Endothelial cell of umbilical vein (primary cell): ENCODE data around the gene MAP7D3. TPM values are rescaled to one million over a fixed set of nuclear protein-coding genes. Genes with fewer than 3 reads are reported as not detected.

Source experiments
- BruUV-seq: library from RNA; stranded (reverse); fragments of 400-500 nt; replicated peaks from 2 replicates; lab custom pipeline; 2021; lab: Mats Ljungman, UMichigan
- CTCF ChIA-PET: fragments of 300-600, 350-600 bp; sonication (Branson Sonifier 250); formaldehyde crosslinking; loops from one replicate; lab custom pipeline; 2021; ENCODE audit warnings: antibody characterized with exemption, inconsistent platforms; lab: Charles Lee
- POLR2A ChIA-PET: fragments of 300-600, 350-600 bp; sonication (Branson Sonifier 250); formaldehyde crosslinking; loops from one replicate; lab custom pipeline; 2021; ENCODE audit warnings: antibody characterized with exemption, inconsistent platforms; lab: Charles Lee
- DNase-seq: peaks from one replicate; pipeline ENCODE4 v3.0.0-alpha.2; 2011; ENCODE audit warnings: low read depth, low spot score
- FAIRE-seq: peaks from 2 replicates; lab custom pipeline; 2011; peaks lifted over from hg19 to GRCh38; lab: Jason Lieb, UNC
- H2AFZ ChIP-seq: 2 replicates; pipeline ENCODE4 v1.6.0; 2012; ENCODE audit warnings: low read depth, low read length, control low read depth, inconsistent platforms
- H3K27ac ChIP-seq: 2 replicates; pipeline ENCODE4 v1.5.1; 2011; ENCODE audit warnings: low read depth, mild to moderate bottlenecking, control low read depth, low read length, moderate library complexity; ENCODE audit not compliant: insufficient read depth
- H3K27me3 ChIP-seq, 2 experiments: 2 replicates each; pipeline versions ENCODE4 v1.6.0 to v1.6.1; 2011; ENCODE audit warnings: low read length in 2 of 2, mixed read lengths in 1 of 2; ENCODE audit not compliant: control insufficient read depth in 2 of 2, insufficient read depth in 2 of 2
- H3K36me3 ChIP-seq, 2 experiments: 2 replicates in 1 of 2; 3 replicates in 1 of 2; pipeline ENCODE4 v1.5.1; 2011; ENCODE audit warnings: low read length in 2 of 2, mild to moderate bottlenecking in 1 of 2, moderate library complexity in 1 of 2; ENCODE audit not compliant: control insufficient read depth in 2 of 2, insufficient read depth in 2 of 2; ENCODE audit errors: extremely low read depth in 1 of 2
- H3K4me1 ChIP-seq: 3 replicates; pipeline ENCODE4 v1.5.1; 2011; ENCODE audit warnings: mild to moderate bottlenecking, low read length; ENCODE audit not compliant: control insufficient read depth, insufficient read depth; ENCODE audit errors: extremely low read depth
- H3K4me2 ChIP-seq: 2 replicates; pipeline ENCODE4 v1.6.1; 2011; ENCODE audit warnings: low read length, control low read depth, mixed read lengths; ENCODE audit not compliant: insufficient read depth
- H3K4me3 ChIP-seq, 3 experiments: fragments of 200-600 bp in 1 of 3; sonication (generic), shearing (Covaris generic) in 1 of 3; replicated peaks in 1 of 3; 2 replicates each; pipeline ENCODE4 v1.5.1; 2011 to 2016; ENCODE audit warnings: control low read depth in 3 of 3, low read length in 3 of 3, mild to moderate bottlenecking in 2 of 3, inconsistent platforms in 1 of 3, low read depth in 1 of 3, moderate library complexity in 1 of 3; ENCODE audit not compliant: insufficient read depth in 1 of 3
- H3K79me2 ChIP-seq: 2 replicates; pipeline ENCODE4 v1.6.0; 2012; ENCODE audit warnings: low read length, inconsistent platforms; ENCODE audit not compliant: control insufficient read depth, insufficient read depth
- H3K9ac ChIP-seq: replicated peaks from 2 replicates; pipeline ENCODE3; 2011; ENCODE audit warnings: low read length, control low read depth; ENCODE audit not compliant: insufficient read depth; ENCODE audit errors: extremely low read depth
- H3K9me1 ChIP-seq: replicated peaks from 3 replicates; pipeline ENCODE4 v1.6.0; 2011; ENCODE audit warnings: mild to moderate bottlenecking, low read length; ENCODE audit not compliant: control insufficient read depth, insufficient read depth; ENCODE audit errors: extremely low read depth
- H3K9me3 ChIP-seq: replicated peaks from 2 replicates; pipeline ENCODE4 v1.5.1; 2012; ENCODE audit warnings: low read length, inconsistent platforms; ENCODE audit not compliant: control insufficient read depth, insufficient read depth
- H4K20me1 ChIP-seq: replicated peaks from 2 replicates; pipeline ENCODE3; 2011; ENCODE audit warnings: mild to moderate bottlenecking, low read length; ENCODE audit not compliant: control insufficient read depth, insufficient read depth; ENCODE audit errors: extremely low read depth
- EZH2 ChIP-seq: IDR thresholded peaks from 2 replicates; pipeline ENCODE4 v1.6.1; 2012; ENCODE audit warnings: borderline replicate concordance, low read depth, mild to moderate bottlenecking, moderate library complexity, low read length, inconsistent platforms; ENCODE audit not compliant: severe bottlenecking
- FOS ChIP-seq: IDR thresholded peaks from 2 replicates; pipeline ENCODE4 v1.6.1; 2011; ENCODE audit warnings: mild to moderate bottlenecking, low read length, moderate library complexity, borderline replicate concordance; ENCODE audit not compliant: insufficient read depth
- GATA2 ChIP-seq: IDR thresholded peaks from 2 replicates; pipeline ENCODE4 v1.7.0; 2011; ENCODE audit warnings: low read depth, mild to moderate bottlenecking, moderate library complexity, mixed read lengths, low read length; ENCODE audit not compliant: insufficient read length, insufficient read depth
- JUN ChIP-seq: IDR thresholded peaks from 2 replicates; pipeline ENCODE4 v1.6.1; 2011; ENCODE audit warnings: borderline replicate concordance, low read depth; ENCODE audit not compliant: insufficient read length, insufficient read depth
- MAX ChIP-seq: IDR thresholded peaks from 2 replicates; pipeline ENCODE4 v1.6.1; 2011; ENCODE audit not compliant: insufficient read depth, insufficient read length
- MYC ChIP-seq: IDR thresholded peaks from one replicate; pipeline ENCODE4 v1.6.1; 2011; ENCODE audit warnings: mild to moderate bottlenecking, low read depth, low read length
- POLR2A ChIP-seq: IDR thresholded peaks from 2 replicates; pipeline ENCODE4 v1.6.1; 2012; ENCODE audit warnings: low read depth, mild to moderate bottlenecking, control low read depth, low read length
- POLR2AphosphoS5 ChIP-seq: IDR thresholded peaks from 2 replicates; pipeline ENCODE4 v1.6.1; 2012; ENCODE audit warnings: low read depth, mild to moderate bottlenecking, control low read depth, low read length, moderate library complexity; ENCODE audit not compliant: insufficient read depth
- dilution Hi-C: fragments of 300-500 bp; cut with MboI; formaldehyde crosslinking; loops from one replicate; pipeline ENCODE4 v1.15.0; 2019; ENCODE audit warnings: low sequenced_read_pairs; ENCODE audit not compliant: extremely low pct_ligation_motif_present
- intact Hi-C: fragments of 100-400 bp; cut with micrococcal nuclease; formaldehyde crosslinking; loops from one replicate; pipeline ENCODE4 v1.10.0; 2022
- polyA plus RNA-seq, 4 experiments: library from polyadenylated mRNA; depleted of rRNA in 3 of 4; stranded (reverse) in 3 of 4; unstranded in 1 of 4; fragments of >200 nt; gene quantifications; 2 replicates each; pipeline versions ENCODE4 v1.2.1 to v1.2.3, GENCODE V29; 2011 to 2012; ENCODE audit warnings: missing spikeins in 1 of 4
- total RNA-seq: library from RNA; stranded (reverse); gene quantifications from 2 replicates; pipeline ENCODE4 v1.2.3, GENCODE V29; 2021
- TF ChIP-seq, protein P1 (sequence below), 2 donors: IDR thresholded peaks; 1 replicate in 1 of 2; 2 replicates in 1 of 2; pipeline ENCODE4 v1.5.1; 2011; ENCODE audit warnings: low read length in 2 of 2, mild to moderate bottlenecking in 2 of 2, moderate library complexity in 2 of 2, control low read depth in 1 of 2, inconsistent platforms in 1 of 2, low read depth in 1 of 2; ENCODE audit not compliant: insufficient read depth in 1 of 2; ENCODE audit errors: extremely low read depth in 1 of 2

MAP7D3 gene
- total and polyA plus RNA-seq, 2 donors (not counting 3 experiments of a cell fraction or from before 2014, with no cell fraction given): 6.5 to 22.8 TPM

DNA sequence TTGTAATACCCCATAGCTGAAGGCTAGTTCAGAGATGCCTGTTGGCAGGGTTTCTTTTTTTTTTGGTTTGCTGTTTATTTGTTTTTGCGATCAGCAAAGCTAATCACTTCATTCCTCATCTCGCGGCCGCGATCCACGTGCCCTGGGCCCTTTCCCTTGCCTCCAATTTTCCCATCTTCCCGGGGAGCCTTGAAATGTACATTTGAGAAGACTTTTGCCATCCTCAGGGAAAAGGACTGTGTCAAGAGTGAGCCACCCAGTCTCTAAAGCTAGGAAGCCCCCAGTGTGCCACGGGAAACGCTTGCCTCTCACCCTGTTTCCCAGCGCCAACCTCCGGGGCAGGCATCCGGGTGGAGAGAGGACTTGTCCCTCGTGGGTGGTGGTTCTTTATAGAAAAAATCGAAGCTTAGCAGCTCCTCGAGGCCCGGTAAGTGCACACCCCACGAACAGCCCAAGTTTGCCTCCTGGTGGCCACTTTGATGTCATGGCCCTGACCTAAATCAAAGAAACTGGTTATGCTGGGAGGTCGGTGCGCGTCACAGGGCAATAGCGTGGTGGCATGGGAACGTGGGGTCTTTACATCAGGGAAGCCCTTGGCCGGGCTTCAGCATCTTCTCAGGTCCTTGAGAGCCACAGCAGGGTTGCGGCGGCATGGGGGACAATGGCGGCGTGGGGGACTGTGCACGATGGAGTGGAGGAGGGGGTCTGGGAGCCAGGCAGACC is 42.0 kb downstream of the MAP7D3 start:
- TF ChIP-seq POLR2AphosphoS5: no peak
- TF ChIP-seq, protein P1, sequence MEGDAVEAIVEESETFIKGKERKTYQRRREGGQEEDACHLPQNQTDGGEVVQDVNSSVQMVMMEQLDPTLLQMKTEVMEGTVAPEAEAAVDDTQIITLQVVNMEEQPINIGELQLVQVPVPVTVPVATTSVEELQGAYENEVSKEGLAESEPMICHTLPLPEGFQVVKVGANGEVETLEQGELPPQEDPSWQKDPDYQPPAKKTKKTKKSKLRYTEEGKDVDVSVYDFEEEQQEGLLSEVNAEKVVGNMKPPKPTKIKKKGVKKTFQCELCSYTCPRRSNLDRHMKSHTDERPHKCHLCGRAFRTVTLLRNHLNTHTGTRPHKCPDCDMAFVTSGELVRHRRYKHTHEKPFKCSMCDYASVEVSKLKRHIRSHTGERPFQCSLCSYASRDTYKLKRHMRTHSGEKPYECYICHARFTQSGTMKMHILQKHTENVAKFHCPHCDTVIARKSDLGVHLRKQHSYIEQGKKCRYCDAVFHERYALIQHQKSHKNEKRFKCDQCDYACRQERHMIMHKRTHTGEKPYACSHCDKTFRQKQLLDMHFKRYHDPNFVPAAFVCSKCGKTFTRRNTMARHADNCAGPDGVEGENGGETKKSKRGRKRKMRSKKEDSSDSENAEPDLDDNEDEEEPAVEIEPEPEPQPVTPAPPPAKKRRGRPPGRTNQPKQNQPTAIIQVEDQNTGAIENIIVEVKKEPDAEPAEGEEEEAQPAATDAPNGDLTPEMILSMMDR (IDR thresholded peaks at IDR 0.05; ENCODE audit: extremely low read depth in 1 of 2, insufficient read depth in 1 of 2, low read depth in 1 of 2, low read length in 2 of 2): peak; percentile 36 to 62
- Histone ChIP-seq H3K9ac (no peak overlapping the region), H3K9me3 (no peaks in the 10 kb centered on the region), H2AFZ (no peak overlapping the region), H3K27ac (no peak overlapping the region), H3K9me1 (no peaks in the 10 kb centered on the region), H3K36me3 (no peaks in the 10 kb centered on the region), H3K4me2 (no peak overlapping the region), H3K79me2 (no peaks in the 10 kb centered on the region), H3K27me3 (no peaks in the 10 kb centered on the region), H3K4me3 (no peak overlapping the region), H3K4me1 (peaks cover 6% of the 10 kb centered on the region), H4K20me1 (no peaks in the 10 kb centered on the region)
- ChIA-PET CTCF (interaction anchor here (0.6 to 4.3 kb wide), 20 partner anchors 9 to 184 kb away, joined by 3 to 134 read pairs (median 5); no protein-coding TSS in a partner anchor), POLR2A (no interaction called here)
- no TSS peak for BruUV-seq
- DNase-seq (peak; percentile 55), FAIRE-seq (peak; percentile 94)
- dilution Hi-C loops: no loop called here
- intact Hi-C loops: loop anchor here (1.0 kb wide), 2 partner anchors 40 to 181 kb away; no protein-coding TSS in a partner anchor

DNA sequence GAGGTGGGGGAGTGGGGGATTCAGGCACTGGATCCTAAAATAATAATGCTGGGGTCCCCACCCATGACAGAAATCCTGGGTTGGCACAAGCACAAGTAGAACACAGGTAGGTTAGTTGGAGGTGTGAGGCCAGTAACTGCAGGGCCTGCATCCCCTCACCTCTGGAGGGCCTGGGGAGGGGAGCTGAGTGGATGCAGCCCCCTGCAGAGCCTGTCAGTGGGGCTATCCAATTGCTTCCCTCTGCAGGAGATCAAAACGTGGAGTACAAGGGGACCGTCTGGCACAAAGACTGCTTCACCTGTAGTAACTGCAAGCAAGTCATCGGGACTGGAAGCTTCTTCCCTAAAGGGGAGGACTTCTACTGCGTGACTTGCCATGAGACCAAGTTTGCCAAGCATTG is 43.7 kb downstream of the MAP7D3 start:
- no peak overlapping the region for H3K4me3 ChIP-seq
- peaks cover 11% of the 10 kb centered on the region for H3K4me1 ChIP-seq
- intact Hi-C loops: no loop called here
- H3K79me2 ChIP-seq: no peaks in the 10 kb centered on the region
- no peak for FAIRE-seq
- no peak overlapping the region for H3K9ac ChIP-seq
- H3K36me3 ChIP-seq: no peaks in the 10 kb centered on the region
- H4K20me1 ChIP-seq: no peaks in the 10 kb centered on the region
- DNase-seq: no peak
- TF ChIP-seq EZH2 (no peak), POLR2AphosphoS5 (no peak), POLR2A (no peak), JUN (no peak), FOS (no peak), MAX (no peak), MYC (no peak), GATA2 (no peak)
- TF ChIP-seq, protein P1 (IDR thresholded peaks at IDR 0.05; ENCODE audit: extremely low read depth in 1 of 2, insufficient read depth in 1 of 2, low read depth in 1 of 2, low read length in 2 of 2): no peak
- no peak overlapping the region for H3K4me2 ChIP-seq
- dilution Hi-C loops: no loop called here
- no peak overlapping the region for H2AFZ ChIP-seq
- H3K27ac ChIP-seq: no peak overlapping the region
- H3K27me3 ChIP-seq: no peaks in the 10 kb centered on the region
- ChIA-PET CTCF (interaction anchor here (3.4 to 4.3 kb wide), 2 partner anchors 39 to 179 kb away, joined by 98 to 134 read pairs; no protein-coding TSS in a partner anchor), POLR2A (no interaction called here)
- no peaks in the 10 kb centered on the region for H3K9me3 ChIP-seq
- BruUV-seq: no TSS peak
- H3K9me1 ChIP-seq: no peaks in the 10 kb centered on the region
